ENCODE data around the gene DUS1L.

Gene DUS1L

GRCh38 chr17:82088838-82089722, 23.5 kb upstream of the DUS1L start:
- H3K27me3 ChIP-seq (ENCODE audit: insufficient read depth, low read length, poor library complexity): no peaks in the 10 kb centered on the region
- no peak overlapping the region for H3K4me3 ChIP-seq (ENCODE audit: low read depth in 1 of 2, low read length in 2 of 2)
- H3K27ac ChIP-seq (ENCODE audit: low read length): no peak overlapping the region
- ATAC-seq (ENCODE audit: insufficient read depth, low read depth) (no peak), DNase-seq (no peak)
- H3K9me3 ChIP-seq (ENCODE audit: insufficient read depth, low read length, severe bottlenecking): no peaks in the 10 kb centered on the region
- no peak overlapping the region for H3K9ac ChIP-seq (ENCODE audit: low read depth, low read length)
- peaks cover 77% of the 10 kb centered on the region for H4K20me1 ChIP-seq (ENCODE audit: insufficient read depth, low read length)
- no peak overlapping the region for H2AFZ ChIP-seq (ENCODE audit: low read depth, low read length)
- H3K36me3 ChIP-seq (ENCODE audit: insufficient read depth, low read length): peaks cover 99% of the 10 kb centered on the region
- peaks cover 31% of the 10 kb centered on the region for H3K79me2 ChIP-seq (ENCODE audit: insufficient read depth, low read length)
- H3K4me2 ChIP-seq (ENCODE audit: insufficient read depth, low read length): no peak overlapping the region
- peaks cover 4% of the 10 kb centered on the region; the same call in 1 of the 2 replicates for H3K4me1 ChIP-seq (ENCODE audit: insufficient read depth, low read length)
- no peak for TF ChIP-seq CTCF (IDR thresholded peaks at IDR 0.05; ENCODE audit: borderline replicate concordance, extremely low read depth, low read length, poor library complexity, severe bottlenecking)
- TF ChIP-seq EZH2 (IDR thresholded peaks at IDR 0.05; ENCODE audit: borderline replicate concordance, low read depth, low read length, severe bottlenecking): no peak

GRCh38 chr17:82087961-82088837, 22.6 kb upstream of the DUS1L start:
- no peak overlapping the region for H3K4me3 ChIP-seq (ENCODE audit: low read depth in 1 of 2, low read length in 2 of 2)
- DNase-seq (no peak), ATAC-seq (ENCODE audit: insufficient read depth, low read depth) (no peak)
- H3K9ac ChIP-seq (ENCODE audit: low read depth, low read length): no peak overlapping the region
- H3K9me3 ChIP-seq (ENCODE audit: insufficient read depth, low read length, severe bottlenecking): no peaks in the 10 kb centered on the region
- peaks cover 23% of the 10 kb centered on the region for H3K79me2 ChIP-seq (ENCODE audit: insufficient read depth, low read length)
- H4K20me1 ChIP-seq (ENCODE audit: insufficient read depth, low read length): peaks cover 78% of the 10 kb centered on the region
- H3K27ac ChIP-seq (ENCODE audit: low read length): no peak overlapping the region
- H3K4me1 ChIP-seq (ENCODE audit: insufficient read depth, low read length): no peaks in the 10 kb centered on the region
- H3K36me3 ChIP-seq (ENCODE audit: insufficient read depth, low read length): peaks cover 100% of the 10 kb centered on the region
- H3K4me2 ChIP-seq (ENCODE audit: insufficient read depth, low read length): no peak overlapping the region
- TF ChIP-seq CTCF (IDR thresholded peaks at IDR 0.05; ENCODE audit: borderline replicate concordance, extremely low read depth, low read length, poor library complexity, severe bottlenecking): no peak
- TF ChIP-seq EZH2 (IDR thresholded peaks at IDR 0.05; ENCODE audit: borderline replicate concordance, low read depth, low read length, severe bottlenecking): no peak
- H2AFZ ChIP-seq (ENCODE audit: low read depth, low read length): no peak overlapping the region
- no peaks in the 10 kb centered on the region for H3K27me3 ChIP-seq (ENCODE audit: insufficient read depth, low read length, poor library complexity)

- no peak overlapping the region for H3K4me3 ChIP-seq (ENCODE audit: low read depth in 1 of 2, low read length in 2 of 2)
- H3K9me3 ChIP-seq (ENCODE audit: insufficient read depth, low read length, severe bottlenecking): no peaks in the 10 kb centered on the region
- ATAC-seq (ENCODE audit: insufficient read depth, low read depth) (no peak), DNase-seq (no peak)
- no peak for TF ChIP-seq CTCF (IDR thresholded peaks at IDR 0.05; ENCODE audit: borderline replicate concordance, extremely low read depth, low read length, poor library complexity, severe bottlenecking)
- no peak for TF ChIP-seq EZH2 (IDR thresholded peaks at IDR 0.05; ENCODE audit: borderline replicate concordance, low read depth, low read length, severe bottlenecking)
- H3K27me3 ChIP-seq (ENCODE audit: insufficient read depth, low read length, poor library complexity): no peaks in the 10 kb centered on the region
- H2AFZ ChIP-seq (ENCODE audit: low read depth, low read length): no peak overlapping the region
- no peak overlapping the region for H3K4me2 ChIP-seq (ENCODE audit: insufficient read depth, low read length)
- no peak overlapping the region for H3K27ac ChIP-seq (ENCODE audit: low read length)
- H3K79me2 ChIP-seq (ENCODE audit: insufficient read depth, low read length): peaks cover 14% of the 10 kb centered on the region; the same call in 1 of the 2 replicates
- peaks cover 100% of the 10 kb centered on the region for H3K36me3 ChIP-seq (ENCODE audit: insufficient read depth, low read length)
- no peaks in the 10 kb centered on the region for H3K4me1 ChIP-seq (ENCODE audit: insufficient read depth, low read length)
- no peak overlapping the region for H3K9ac ChIP-seq (ENCODE audit: low read depth, low read length)
- peaks cover 82% of the 10 kb centered on the region for H4K20me1 ChIP-seq (ENCODE audit: insufficient read depth, low read length)
Observed at GRCh38 chr17:82086941-82087906, 21.6 kb upstream of the DUS1L start.

Data from DND-41 (cell line).